DMS153 treated with DMSO at 0.1 percent for 48 hours (cell line): ENCODE measurements around the gene RBSN.
A peak's percentile ranks its signal among the peaks of the same experiment; 100 is the strongest.
"Not testable (repeated sequence)": the region's sequence is repeated elsewhere in the genome, so short reads cannot be mapped to it uniquely, and the experiment has no call there.

Source experiments
- DNase-seq: peaks from one replicate; lab custom pipeline; 2025; ENCODE audit not compliant: unreplicated experiment; lab: John Stamatoyannopoulos, UW

Gene RBSN

DNA sequence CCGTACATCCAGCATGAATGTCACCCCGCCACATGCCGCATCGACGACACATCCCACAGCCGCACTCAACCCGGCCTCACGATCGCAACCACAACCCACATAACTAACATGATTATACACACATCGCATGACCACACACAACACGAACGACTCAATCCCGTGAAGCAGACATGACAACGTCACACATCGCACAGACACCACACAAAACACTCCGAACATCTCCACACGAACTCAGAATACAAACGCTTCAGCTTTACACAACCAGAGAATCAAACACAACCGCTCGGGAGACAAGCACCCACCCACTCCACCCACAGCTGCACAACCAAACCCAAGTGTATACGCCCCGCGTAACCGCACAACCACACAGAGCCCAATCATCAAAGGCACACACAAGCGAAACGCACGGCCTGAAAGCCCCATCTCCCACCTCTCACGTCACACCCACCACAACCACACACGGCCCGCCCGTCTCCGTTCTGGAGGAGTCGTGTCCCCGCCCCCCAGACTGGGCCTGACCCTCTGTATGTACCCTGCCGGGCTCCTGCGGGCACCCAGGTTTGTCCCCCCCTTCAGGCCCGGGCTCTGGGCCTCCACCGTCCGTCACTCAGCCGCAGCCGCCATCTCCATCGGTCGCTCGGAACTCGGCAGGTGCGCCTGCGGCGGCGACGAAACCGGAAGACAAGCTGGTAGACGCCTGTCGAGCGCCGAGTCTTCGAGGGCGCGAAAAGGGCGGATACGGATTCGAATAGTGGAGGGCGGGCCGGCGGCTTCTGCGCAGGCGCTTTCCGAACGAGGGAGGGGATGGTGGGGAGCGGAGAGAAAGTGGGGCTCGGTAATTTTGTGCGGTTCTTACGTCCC, at the start of gene RBSN:
Gene RBSN (minus strand): TSS at position 646 of the 861 bp plus-strand sequence. CDS start 3,028 bp downstream, outside the sequence.
- DNase-seq, result peak; percentile 48

DNA sequence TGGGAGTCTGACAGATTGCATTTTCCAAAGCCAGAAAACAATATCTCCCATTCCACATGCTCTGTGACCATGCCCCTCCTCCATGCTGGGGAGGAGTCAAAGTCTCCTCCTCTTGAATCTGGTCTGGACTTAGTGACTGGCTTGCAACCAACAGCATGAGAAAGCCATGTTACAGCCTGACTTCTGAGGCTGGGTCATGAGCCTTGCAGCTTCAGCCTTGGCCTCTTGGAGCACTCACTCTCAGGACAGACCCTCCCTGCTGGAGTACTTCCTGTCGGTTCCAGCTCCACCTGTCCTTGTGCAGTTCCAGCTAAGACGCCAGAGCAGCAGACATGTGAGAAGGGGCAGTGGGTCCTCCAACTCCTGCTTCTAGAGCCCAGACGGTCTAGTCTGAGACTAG, 49.7 kb upstream of the RBSN start:
- DNase-seq, result no peak

DNA sequence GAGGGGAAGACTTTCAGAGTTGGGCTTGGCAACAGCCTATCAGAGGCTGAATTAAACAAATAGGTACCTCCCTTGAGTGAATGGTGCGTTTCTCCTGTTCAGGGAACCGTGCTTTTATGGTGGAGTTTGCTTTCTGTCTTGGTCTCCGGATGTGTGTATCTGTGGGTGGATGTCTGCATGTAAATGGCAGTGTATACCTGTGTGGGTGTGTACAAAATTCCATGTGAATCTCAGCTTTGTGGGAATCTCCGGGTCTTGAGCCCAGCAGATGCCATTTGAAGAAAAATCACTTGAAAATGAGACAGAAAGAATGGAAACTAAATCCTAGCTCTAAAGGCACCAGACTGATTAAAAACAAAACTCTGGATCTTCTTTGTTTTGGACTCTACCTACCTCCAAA, 37.9 kb upstream of the RBSN start:
- DNase-seq, result not testable (repeated sequence)

DNA sequence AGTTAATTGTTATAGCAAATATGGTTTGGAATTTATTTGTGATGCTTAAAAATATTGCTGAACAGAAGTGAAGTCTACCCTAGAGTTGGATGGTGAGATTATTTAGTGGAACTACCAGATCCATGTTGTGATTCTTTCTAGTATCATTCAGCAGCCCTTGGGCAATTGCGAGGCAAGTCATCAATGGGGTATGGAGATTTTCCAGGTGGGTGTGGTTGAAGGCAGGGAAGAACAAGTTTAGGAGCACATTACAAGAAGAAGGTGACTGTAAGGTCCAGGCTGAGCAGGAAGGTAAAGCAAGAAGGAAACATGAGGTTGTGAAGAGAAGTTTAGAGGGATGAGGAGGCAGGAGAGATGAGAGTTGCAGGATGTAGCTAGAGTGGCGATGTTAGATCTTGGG, 36.0 kb upstream of the RBSN start:
- DNase-seq, result not testable (repeated sequence)

DNA sequence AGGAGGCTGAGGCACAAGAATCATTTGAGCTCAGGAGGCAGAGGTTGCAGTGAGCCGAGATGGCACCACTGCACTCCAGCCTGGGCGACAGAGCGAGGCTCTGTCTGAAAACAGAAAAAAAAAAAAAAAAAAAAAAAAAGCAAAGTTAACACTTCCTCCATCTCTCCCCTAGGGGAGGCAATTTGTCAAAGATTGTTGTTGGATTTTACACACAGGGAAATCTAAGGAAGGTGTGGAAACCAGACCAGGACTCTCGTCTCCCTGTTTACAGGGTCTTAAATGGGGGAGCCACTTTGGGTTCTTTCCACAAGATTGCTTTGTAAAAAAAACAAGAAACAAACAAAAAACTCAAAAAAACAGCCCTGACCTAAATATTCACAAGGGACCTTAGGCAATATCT, 29.5 kb upstream of the RBSN start:
- not testable (repeated sequence) for DNase-seq

DNA sequence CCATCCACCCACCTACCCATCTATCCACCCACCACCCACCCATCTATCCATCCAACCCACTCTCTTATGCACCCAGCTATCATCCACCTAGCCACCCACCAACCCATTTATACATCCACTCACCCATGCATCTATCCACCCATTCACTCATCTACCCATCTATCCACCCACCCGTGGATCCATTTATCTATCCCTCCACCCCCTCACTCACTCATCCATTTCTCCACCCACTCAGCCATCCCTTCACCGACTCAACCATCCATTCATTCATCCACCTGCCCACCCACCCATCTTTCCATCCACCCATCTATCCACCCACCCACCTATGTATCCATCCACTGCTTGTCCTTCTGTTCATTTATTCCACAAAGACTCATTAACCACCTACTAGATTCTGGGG, 28.0 kb upstream of the RBSN start:
- DNase-seq, result not testable (repeated sequence)

DNA sequence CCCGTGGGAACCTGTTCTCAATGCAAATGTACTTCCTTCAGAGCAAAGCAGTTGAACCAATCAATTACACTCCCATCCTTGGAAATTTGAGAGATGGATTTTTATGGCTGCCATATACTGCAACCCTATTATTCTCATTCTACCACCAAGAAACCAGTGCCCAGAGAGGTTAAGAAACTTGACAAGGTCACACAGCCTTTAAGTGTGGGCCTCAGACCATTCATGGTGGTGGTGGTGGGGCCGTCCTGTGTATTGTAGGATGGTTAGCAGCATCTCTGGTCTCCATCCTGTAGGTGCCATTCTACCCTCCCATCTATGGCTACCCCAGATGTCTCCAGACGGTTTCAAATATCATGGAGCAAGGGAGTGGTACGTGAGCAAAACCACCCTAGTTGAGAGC, 23.4 kb upstream of the RBSN start:
- no peak for DNase-seq

DNA sequence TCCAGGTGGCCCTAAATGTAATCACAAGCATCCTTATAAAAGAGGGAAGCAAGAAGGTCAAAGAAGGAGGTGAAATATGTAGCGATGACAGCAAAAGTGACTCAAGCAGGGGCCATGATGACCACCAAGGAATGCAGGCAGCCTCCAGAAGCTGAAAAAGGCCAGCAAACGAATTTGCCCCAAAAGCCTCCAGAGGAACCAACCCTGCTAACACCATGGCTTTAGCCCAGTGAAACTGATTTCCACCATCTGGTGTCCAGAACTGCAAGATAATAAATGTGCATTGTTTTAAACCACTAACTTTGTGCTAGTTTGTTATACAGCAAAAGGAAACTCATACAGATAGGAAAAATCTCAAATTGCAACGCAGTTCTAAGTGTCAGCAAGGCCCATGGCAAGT, 23.0 kb upstream of the RBSN start:
- DNase-seq, result no peak

DNA sequence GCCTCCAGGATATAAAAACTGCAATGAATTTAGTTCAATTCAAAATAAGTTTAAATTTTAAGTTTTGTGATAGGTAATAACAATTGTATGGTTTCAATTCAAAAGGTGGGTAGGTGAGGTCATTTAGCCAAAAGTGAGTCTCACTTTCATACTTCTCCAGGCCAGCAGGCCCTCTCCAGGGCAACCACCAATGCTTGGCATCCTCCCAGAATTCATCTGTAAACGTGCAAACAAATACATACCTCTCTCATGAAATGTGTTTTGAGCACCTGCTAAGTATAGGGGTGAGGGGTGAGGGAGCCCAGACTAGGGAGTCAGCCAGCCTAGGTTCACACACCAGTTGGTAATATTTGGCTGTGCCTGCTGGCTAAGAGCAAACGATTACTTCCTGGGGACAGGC, 22.0 kb upstream of the RBSN start:
- no peak for DNase-seq

DNA sequence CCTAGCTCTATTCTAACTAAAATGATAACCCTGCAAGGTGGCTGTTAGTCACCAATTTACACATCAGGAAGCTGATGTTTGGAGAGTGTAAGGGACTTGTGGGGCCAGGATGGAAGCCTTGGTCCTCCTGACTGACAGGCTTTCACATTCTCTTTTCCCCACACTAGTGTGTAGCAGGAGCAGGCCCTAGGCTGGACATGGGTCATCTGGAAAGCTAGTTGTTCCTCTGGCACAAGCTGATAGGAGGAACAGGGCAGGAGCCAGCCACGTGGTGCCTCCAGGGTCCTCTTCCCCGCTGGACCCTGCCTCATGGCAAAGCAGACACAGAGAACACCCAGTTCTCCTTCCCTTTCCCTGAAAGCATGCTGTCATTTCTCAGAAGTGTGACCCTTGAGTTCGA, 18.1 kb upstream of the RBSN start:
- DNase-seq, result no peak

DNA sequence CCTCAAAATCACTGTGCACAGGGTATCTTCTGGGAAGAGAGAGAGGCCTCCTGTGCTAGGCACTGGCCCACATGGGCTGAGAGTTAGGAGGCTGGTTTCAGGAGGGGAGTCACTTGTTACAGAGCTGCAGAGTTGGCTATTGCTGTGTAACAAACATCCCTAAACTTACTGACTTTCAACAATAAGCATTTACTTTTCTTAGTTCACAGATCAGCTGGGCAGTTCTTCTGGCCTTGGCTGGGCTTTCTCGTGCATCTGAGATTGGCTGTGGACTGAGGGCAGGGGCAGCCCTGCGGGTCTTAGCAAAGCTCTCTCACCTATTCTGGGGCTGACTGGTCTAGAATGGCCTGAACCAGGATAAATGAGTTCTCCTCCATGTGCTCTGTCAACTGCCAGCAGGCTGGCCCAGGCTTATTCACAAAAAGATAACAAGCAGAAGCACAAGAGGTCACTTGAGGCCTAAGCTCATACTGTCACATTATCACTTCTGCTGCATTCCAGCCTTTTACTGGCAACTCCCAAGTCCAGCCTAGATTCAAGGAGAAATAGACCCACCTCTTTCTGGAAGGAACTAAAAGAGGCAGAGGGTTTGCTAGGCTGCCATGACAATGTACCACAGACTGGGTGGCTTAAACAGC, 17.2 kb upstream of the RBSN start:
- no peak for DNase-seq

DNA sequence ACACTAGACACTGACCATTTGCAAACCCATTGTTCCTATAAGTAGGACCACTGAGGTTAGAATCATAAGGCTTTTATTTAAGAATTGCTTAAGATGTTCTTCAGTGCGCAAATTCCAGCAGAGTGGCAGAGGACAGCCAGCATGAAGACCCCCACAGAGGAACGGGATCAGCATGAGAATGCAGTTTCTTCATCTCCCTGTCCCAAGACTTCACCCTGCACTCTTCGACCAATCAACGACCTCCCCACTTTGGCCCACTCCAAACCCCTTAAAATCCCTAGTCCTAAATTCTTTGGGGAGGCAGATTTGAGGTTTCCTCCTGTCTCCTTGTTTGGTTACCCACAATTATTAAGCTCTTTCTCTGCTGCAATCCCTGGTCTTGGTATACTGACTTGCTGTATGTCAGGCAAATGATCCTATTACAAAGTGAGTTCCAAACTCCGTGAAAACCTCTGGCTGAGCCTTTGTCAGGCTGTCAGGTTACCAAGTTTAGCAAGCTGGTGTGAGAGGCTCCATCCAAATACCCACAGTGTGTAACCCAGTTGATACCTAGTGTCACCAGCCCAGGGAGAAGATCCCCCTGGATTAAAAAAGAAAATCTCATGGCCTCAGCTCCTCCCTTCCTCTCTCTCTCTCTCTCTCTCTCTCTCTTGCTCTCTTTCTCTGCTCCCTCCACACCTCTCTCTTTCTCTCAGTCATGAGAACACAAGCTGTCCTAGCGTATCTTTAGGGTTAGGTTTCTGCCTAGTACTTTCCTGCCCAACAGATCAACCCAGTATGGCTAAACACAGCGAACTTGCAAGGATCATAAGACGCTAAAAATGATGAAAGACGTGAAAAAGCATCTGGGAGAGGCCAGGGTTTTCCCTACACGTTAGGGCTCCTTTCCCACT, 15.8 kb upstream of the RBSN start:
- no peak for DNase-seq

DNA sequence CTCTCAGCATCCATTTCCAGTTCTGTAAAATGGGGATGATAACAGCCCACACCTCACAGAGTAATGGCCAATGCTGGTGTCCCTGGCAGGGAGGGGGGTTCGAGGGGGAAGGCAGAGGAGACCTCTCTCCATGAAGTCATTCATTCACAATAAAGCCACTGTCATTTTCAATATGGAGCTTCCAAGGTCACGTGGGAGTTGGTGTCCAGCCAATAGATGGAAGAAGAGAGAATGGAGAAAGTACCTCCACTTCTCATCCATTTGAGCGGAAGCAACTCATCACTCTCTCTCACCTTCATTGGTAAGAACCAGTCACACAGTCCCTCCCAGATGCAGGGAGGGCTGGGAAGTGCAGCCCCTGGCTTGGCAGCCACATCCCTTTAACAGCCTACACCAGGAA, 14.9 kb upstream of the RBSN start:
- DNase-seq, result no peak

DNA sequence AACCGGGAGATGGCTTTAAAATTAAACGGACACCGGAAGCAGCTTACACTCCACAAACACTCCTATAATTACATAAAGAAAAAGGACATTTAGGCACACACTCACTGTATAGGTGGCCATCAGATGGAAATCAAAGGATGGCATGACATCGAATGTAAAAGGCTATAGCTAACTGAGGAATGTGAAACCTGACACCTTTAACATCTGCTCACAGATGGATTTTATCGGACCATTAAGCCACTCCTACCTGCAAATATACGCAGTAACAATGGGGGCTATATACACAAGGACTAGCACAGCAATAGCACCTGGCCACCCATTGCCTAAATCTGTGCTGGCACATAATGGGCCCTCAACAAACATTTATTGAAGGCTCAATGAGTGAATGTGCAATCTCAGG, 14.5 kb upstream of the RBSN start:
- DNase-seq, result peak; percentile 24

DNA sequence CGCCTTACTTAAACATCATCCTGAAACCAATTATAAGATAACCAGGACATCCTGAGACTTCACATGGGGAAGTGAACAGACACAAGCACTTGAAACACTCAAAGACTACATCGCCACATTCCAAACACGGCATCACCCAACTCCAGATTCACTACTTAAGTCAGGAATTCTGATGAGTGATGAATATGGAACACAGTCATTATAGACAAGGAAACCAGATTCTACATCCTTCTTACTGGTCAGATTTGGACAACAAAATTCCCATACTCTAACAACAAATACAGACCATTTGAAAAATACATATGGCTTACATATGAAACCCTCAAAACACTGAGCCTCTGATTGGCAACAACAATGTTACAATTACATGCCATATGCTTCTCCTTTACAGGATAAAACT, 13.1 kb upstream of the RBSN start:
- DNase-seq, result no peak

DNA sequence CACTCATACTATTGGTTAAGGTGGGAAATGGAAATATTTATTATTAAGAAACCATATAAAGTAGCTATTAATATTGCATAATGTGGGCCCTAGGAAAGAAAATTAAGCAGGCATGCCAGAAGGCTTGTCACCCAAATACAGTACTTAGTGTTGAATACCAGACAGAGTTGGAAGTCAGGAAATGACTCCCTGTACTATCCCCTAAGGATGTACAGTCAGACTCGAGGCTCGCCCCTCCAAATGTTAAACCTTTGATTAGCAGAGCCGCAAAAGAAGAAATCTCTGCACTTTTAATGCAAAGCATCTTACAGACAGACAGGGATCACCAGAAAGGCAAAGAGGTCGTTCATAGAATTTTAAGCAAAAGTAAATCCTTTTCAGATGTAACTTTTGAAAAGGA, 11.3 kb upstream of the RBSN start:
- no peak for DNase-seq

DNA sequence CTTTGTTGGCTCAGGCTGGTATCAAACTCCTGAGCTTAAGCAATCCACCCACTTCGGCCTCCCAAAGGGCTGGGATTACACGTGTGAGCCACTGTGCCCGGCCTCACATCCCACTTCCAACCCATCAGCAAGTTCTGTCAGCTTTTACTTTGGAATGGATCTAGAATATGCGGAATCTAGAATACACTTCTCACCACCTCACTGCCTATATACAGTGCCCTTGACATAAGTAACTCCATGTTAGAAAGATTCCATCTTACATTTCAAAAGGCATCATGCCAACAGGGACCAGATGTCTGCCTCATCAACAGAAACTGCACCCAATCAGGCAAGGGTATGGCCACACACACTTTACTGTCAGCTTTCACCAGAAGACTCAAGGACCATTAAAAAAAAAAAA, 9.9 kb upstream of the RBSN start:
- no peak for DNase-seq

DNA sequence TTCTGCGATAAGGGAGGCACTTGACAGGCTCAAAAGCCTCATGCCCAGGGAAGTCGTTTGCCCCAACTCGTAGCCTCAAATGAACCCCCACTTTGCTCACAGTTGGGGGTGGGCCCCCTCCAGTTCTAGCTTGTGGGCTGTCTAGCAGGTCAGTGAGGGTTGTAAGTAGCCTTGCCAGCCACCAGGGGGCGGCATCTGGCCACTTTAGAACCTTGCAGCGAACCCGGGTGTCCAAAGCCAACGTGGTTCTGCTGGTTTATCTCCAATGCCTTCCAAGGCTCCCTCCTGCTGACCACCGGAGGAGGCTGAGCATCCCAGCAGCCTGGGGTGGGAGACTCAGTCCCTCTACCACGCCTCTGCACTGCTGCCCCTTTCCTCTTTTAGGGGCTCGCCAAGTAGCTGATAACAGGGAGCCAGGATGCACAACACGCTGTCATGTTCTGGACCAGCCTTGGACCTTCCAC, 9.2 kb upstream of the RBSN start:
- peak; percentile 8 for DNase-seq

DNA sequence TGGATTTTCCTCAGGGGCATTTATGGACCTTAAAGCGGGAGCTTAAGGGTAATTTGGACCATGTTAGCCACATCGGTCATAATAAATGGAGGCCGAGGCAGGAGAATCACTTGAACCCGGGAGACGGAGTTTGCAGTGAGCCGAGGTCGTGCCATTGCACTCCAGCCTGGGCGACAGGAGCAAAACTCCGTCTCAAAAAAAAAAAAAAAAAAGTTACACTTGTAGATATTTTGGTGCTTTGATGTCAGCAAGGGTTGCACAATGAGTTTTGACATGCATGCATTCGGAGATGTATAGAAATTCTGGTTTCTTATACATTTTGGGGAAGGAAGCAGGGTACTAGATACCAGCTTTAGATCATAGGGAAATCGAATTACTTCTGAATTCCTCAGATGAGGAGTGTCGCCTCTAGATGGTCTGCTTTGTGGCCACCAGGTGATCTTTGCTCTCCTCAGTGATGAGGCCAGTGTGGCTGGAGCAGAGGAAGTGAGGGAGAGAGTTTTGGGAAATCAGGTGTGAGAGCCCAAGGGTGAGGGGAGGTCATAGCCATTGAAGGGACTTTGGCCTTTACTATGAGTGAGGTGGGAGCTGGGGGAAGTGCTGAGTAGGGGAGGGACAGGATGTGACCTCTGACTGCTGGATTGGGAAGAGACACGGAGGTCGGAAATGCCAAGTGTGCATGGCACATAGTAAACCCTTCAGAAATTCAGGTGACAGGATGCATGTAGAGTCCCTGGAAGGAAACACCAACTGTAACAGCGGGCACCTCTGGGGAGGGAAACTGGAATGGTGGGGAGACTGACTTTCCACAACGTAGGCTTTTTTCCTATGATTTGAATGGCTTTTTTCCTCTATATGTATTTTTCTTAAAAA, 8.4 kb upstream of the RBSN start:
- no peak for DNase-seq

DNA sequence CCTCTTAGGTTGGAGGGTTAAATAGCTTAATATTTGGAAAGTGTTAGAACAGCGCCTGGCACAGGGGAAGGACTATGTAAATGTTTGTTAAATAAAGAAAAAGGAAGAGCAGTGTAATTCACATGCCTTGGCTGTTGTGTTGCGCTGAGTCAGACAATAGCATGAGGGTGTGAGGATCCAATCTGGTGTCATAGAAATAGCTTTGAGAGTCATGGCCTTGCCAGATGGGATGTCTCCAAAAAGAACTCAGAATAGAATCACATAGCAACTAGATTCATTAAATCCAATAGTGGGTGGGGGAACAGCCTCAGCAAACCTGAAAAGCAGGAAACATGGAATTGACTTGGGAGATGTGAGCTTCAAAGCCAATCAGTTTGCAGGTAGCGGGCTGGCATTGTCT, 3.9 kb upstream of the RBSN start:
- no peak for DNase-seq

DNA sequence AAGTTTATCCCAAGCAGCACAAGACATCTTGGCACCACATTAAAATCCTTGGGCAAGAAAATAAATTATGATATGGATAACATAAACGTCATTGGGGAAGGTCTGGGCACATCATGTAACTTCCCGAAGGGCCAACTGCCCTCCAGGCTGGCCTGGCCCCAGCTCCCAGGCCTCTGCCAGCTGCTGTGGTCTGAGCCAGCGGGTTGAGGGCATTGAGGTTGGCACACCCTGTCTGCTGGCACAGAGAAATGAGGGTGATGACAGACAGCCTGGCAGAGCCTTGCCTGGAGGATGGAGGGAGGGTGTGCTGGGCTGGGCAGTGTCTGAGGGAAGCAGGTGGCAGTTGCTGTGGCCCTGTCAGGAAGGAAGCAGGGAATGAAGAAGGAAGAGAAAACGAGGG, 3.3 kb upstream of the RBSN start:
- no peak for DNase-seq
